Endometrial microvascular endothelial cells (primary cell): ENCODE measurements around the gene MPDU1. TPM values are rescaled to one million over a fixed set of nuclear protein-coding genes. Genes with fewer than 3 reads are reported as not detected.
"Not testable (repeated sequence)": the region's sequence is repeated elsewhere in the genome, so short reads cannot be mapped to it uniquely, and the experiment has no call there.

Source experiments
- in situ Hi-C: cut with HindIII; loops from 2 replicates; pipeline ENCODE4 v1.10.0; 2017; ENCODE audit warnings: low sequenced_read_pairs, low pct_unique_long_range_greater_than_20kb; ENCODE audit errors: inconsistent ontology term
- total RNA-seq: library from RNA; depleted of rRNA; stranded (reverse); fragments of >200 nt; gene quantifications from one replicate; pipeline ENCODE4 v1.2.3, GENCODE V29; 2015; ENCODE audit errors: inconsistent ontology term

MPDU1 gene
- total RNA-seq, 1 donor from 2014 or later, result 328 TPM

DNA sequence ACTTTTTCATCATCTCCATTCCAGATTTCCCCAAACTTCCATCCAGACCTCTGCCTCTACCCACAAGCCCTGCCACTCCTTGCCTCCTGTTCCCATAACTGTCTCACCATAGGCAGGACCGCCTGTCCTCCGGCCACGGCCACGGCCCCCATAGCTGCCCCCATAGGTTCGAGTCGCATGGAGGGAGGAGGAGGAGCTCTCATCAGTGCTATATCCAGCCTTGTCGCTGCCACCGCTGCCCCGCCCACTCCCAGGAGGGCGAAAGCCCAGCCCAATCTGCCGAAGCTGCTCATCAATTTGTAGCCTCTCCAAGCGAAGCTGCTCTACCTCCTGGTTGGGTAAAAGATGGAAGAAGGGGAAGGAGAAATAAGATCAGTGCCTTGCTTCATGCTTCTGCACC lies 9.6 kb downstream of the MPDU1 start:
- in situ Hi-C loops, result no loop called here

DNA sequence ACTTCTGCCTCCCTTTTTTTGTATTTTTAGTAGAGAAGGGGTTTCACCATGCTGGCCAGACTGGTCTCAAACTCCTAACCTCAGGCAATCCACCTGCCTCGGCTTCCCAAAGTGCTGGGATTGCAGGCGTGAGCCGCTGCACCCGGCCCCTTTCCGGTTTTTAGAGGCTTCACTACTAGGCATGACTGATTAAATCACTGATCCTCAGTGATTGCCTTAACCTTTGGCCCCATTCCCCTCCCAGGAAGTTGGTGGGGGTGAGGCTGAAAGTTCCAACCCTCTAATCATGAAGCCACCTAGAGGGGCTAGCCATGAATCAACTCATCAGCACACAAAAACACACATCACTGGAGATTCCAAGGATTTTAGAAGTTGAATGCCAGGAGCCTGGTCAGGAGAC lies 13.9 kb downstream of the MPDU1 start:
- in situ Hi-C loops, result not testable (repeated sequence)

DNA sequence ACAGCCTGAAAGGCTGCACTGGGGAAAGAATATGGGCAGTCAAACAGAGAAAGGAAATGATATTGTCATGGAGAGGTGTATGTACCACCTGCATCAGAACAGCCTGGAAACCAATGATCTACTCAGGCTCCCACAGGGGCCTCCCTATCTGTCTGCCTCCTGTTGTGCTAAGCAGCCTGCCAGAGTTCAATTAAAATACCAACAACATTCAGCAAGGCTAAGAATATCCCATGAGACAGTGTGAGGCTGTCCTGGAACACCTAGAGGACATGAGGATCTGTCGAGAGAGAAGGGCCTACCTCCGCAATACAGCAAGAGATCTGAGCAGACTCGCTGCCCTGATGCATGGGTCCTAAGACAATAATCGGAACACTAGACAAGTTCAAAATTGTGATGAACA lies 22.6 kb downstream of the MPDU1 start:
- in situ Hi-C loops, result no loop called here

DNA sequence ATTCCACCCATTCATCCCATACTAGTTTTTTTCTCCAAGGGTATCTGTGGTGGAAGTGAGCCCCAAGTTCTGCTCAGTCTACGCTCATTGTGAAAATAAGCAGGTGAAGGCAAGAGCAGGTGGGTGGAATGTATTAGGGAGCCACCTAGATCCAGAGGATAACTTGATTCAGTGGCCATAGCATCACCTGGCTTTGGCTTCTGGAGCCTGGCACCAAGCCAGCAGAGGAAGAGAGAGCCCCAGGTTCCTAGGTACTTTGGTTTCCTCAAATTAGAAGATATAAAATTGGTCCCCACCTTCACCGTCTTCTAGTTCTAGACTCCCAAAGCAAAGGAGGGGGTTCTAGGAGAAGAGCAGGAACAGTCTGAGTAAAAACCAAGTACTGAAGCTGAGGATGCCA lies 27.0 kb downstream of the MPDU1 start:
- in situ Hi-C loops, result no loop called here

DNA sequence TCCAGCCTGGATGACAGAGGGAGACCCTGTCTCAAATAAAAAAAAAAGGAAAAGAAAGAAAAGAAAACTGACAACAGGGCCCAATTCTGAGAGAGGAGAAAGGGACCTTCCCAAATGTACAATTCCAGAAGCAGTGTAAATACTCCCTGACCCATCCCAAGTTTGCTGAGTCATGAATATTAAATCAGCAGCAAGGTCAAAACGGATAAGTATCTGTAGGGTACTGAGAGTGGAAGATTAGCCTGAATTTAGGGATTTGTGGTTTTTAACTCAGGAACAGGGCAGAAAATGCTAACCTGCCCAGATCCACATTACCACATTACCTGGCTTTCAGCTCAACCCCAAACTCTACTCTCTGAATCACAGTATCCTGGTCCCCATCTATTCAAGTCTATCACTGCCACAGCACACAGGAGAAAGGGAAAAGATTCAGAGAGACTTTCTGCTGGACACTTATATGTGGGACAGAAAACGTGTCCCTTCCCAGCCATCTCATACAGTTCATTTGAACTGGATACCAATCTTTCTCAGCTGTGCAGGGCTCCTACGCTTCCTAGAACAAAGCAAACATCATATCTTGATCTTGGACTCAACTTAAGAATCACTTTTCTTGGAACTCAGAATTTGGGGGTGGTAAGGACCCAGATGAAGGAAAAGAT lies 28.1 kb downstream of the MPDU1 start:
- in situ Hi-C loops, result no loop called here

DNA sequence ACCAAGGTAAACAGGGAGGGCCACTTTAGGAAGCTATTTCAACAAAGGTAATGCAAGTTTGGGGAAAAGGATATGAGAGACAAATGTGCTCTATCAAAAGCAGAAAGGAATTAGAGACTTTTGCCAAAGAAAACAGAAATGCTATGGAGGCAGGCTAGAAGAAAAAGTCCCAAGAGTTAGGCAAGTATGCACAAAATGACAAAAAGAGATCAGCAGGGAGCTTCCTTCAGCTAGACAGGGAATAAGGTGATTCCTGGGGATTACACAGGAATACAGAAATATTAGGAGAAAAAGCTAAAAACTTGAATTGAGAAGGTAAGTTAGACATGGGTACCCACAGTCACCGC lies 28.6 kb downstream of the MPDU1 start:
- in situ Hi-C loops, result no loop called here

DNA sequence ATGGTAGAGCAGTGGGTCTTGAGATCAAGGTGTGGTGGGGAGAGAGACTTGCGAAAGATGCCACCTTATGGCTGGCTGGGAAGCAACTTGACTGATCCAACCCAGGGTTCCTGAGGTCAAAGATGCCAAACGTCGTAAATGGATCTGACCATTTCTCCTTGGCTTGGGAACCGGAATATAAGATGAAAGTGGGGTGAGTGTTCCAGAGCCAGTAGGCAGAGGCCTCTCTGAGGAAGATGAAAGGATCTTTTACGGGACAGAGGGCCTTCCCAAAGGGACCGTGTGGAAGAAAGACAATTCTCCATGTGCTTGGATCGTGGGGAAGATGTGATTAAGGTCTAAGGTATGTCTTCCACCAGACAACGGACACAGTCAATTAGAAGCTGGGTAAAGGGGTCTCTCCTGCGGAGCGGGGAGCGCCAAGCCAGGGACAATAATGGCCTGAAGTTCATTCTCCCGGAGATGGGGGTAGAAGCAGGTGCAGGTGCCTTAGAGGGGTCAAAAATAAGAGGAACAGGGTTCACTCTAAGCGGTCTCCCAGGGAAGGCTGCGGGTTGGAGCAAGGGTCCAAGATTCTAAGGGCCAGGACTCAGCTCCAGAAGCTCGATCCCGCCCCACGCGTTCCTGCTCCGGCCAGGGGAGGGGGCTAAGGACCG lies 30.2 kb downstream of the MPDU1 start:
- in situ Hi-C loops, result no loop called here

DNA sequence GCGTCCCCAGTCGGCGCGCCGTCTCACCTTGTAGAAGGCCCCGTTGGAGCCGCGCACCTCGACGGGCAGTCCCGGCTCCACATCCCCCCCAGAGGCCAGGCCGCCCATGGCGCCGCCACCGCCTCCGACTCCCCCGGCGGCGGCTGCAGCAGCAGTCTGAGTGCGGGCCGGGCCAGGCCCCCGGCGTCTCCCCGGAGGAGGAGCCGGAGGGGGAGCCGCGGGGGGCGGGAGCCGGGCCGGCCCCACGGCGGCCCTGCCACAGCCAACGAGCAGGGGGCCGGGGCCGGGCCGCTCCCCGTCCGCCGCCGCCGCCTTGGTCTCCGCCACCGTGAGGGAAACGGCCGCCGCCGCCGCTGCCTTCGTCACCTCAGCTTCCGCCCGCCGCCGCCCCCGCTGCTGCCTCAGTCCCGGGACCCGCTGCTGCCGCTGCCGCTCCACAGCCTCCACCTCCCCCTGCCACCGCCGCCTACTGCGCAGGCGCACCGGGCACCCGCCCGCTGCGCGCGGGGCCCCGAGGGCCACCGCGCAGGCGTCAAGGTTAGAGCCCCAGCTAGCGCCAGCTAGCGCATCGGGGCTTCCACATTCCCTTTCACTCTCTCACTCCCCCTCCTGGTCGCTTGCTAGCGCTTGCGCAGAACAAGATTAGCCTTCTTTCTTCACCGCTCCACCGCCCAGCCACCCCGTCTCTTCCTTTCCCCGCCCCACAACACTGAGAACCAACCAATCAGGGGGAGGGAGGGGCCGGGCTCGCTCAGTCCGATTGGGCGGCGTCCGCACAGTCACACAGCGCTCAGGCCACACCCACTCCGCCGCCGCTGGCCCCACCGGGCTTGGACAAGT lies 31.0 kb downstream of the MPDU1 start, which contains the start of gene FXR2:
FXR2 (minus strand) TSS at position 473 of the 840 bp plus-strand sequence; CDS start at position 108, 365 bp downstream.
- in situ Hi-C loops, result no loop called here

DNA sequence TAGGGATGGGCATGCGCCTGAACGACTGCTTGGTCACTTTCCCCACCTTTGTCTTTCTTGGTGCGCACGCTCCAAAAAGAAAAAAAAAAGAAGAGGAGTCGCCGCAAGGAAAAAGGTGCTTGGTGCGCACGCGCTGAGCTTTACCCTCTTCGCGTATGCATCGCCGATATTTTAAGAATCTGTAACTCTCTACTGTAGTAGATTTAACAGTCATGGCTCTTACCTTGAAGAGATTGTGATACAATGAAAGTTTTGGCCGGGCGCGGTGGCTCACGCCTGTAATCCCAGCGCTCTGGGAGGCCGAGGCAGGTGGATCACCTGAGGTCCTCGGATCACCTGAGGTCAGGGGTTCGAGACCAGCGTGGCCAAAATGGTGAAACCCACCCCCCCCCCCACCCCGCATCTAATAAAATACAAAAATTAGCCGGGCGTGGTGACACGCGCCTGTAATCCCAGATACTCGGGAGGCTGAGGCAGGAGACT lies 31.7 kb downstream of the MPDU1 start:
- in situ Hi-C loops, result no loop called here

DNA sequence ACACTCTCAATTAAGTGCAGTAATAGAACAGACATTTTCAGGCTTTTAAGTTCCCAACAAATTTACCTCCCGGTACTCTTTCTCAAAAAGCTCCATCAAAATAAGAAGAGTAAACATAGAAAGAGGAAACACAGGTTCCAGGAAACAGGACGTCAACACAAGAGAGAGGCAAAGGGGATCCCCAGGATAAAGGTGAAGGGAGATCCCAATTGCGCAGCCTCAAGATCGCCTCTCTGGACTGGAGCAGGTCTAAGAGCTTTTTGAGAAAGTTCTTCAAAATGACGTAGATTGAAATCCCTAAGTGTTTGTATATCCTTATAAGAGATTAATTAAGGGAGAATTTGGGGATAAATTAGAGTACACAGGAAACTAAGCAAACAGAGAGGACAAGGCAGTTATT lies 35.0 kb downstream of the MPDU1 start:
- in situ Hi-C loops, result no loop called here

DNA sequence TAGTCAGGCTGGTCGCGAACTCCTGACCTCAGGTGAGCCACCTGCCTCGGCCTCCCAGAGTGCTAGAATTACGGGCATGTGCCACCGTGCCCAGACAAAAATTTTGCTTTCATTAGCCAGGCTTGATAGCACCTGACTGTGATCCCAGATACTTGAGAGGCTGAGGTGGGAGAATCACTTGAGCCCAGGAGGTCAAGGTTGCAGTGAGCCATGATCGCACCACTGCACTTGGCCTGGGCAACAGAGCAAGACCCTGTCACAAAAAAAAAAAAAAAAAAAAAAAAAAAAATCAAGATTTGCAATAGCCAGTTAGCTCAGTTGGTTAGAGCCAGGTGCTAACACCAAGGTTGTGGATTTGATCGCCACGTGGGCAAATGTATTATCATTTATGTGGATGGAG lies 37.2 kb downstream of the MPDU1 start:
- in situ Hi-C loops, result no loop called here

DNA sequence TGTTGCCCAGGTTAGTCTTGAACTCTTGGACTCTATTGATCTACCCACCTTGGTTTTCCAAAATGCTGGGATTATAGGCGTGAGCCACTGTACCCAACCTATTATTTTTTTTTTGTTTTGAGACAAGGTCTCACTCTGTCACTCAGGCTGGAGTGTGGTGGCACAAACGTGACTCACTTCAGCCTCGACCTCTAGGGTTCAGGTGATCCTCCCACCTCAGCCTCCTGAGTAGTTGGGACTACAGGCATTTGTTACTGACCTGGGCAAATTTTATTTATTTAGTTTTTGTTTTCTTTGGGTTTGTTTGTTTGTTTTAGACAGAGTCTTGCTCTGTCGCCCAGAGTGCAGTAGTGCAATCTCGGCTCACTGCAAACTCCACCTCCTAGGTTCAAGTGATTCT lies 40.0 kb downstream of the MPDU1 start:
- in situ Hi-C loops, result no loop called here

DNA sequence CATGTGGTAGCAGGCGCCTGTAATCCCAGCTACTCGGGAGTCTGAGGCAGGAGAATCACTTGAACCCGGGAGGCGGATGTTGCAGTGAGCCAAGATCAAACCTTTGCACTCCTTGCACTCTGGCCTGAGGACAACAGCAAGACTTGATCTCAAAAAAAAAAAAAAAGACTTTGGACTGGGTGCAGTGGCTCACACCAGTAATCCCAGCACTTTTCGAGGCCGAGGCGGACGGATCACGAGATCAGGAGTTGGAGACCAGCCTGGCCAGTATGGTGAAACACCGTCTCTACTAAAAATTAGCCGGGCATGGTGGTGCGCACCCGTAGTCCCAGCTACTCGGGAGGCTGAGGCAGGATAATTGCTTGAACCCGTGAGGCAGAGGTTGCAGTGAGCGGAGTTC lies 42.1 kb downstream of the MPDU1 start:
- in situ Hi-C loops, result not testable (repeated sequence)

DNA sequence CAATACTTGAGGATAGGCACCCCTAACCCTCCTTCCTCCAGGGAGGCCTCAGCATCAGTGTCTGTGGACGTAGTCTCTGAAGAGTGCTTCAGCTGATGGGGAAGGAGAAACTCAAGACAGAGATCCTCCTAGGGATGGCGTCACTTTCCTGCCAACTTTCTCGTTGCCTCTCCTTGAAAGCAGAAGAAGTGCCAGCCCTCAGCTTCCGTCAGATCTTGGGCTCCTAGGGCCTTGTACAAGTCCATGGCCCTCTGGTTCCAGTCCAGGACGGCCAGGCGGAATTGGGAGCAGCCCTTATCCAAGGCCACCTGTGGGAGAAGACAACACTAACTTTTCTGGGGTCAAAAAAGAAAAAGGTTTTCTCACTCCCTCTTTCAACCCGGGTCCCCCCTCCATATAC lies 42.7 kb downstream of the MPDU1 start:
- in situ Hi-C loops, result no loop called here

DNA sequence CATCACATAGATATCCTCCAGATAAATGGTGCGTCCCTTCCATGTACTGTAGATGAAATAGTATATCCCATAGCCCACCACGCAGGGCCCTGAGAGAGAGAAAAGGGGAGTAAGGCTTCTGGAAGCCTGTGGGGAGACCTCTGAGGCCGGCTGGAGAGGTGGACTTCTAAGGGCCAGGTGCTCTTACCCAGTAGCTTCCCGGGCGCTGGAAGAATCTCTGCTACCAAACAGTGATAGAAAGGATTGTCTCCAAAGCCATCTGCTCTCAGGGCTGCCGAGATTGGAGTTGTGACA lies 43.3 kb downstream of the MPDU1 start:
- in situ Hi-C loops, result no loop called here

DNA sequence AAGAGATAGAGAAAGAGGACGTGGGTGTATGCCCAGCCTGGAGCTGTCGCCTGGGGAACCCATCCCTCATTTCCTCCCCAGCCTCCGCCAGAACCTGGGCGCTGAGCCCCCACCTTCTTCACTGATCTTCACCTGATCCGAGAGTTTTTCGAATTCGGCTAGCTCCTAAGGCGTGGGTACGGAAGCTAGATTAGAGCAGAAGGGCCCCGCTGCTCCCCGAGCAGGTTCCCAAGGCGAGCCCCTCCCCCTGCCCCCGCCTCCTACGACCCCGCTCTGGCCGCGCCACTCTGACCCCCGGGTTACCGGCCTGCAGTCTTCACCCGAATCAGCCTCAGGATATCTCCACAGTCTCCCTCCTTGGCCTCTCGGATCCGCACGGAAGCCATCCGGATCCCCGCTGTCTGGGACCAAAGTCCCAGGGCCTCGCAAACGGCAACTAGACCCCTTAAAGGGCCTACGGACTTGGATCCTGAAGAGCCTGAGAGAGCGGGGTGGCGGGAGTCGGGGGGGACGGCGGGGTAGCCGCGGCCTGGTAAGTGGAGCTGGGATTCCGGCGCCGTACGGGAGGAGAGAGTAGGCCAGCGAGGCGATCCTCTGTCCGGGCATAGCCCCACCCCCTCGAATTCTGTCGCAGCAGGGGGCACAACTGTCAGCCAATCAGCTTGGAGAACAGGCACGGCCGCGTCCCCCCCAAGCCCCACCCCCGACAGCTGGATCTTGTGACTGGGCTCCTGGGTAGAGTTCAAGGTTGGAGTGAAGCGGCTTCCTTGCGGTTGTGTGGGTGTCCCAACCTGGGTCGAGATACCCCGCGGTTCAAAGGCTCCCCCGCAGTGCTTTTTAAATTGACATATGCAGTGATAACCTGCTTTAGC lies 43.8 kb downstream of the MPDU1 start, which contains the start of gene SAT2:
SAT2 (minus strand) TSS at position 572 of the 872 bp plus-strand sequence; CDS start at position 386, 186 bp downstream.
- in situ Hi-C loops, result no loop called here

DNA sequence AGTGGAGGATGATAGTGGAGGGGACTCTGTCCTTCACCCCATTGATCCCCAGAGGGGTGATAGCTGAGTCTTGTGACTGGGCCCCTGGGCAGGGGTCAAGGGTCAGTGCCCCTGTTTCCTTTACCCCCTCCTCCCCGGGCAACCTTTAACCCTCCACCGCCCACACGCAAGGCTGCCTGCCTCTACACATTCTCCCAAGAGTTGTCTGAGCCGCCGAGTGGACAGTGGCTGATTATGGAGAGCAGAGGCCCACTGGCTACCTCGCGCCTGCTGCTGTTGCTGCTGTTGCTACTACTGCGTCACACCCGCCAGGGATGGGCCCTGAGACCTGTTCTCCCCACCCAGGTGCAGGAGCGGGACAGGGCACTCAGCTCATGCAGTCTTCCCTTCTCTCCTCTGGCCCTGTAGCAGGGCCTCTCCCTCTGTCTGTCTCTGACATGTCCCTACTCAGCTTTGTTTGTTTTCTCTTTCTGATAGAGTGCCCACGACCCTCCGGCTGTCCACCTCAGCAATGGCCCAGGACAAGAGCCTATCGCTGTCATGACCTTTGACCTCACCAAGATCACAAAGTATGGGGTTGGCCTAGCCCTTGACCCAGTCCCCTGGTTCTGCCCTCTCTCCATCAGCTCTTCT lies 46.4 kb downstream of the MPDU1 start, which contains the start of gene SHBG:
SHBG (plus strand) TSS at position 197 of the 633 bp plus-strand sequence; CDS start at position 235, 38 bp downstream.
- in situ Hi-C loops, result no loop called here
